K562 (cell line): ENCODE measurements around the gene BAMBI. TPM values are rescaled to one million over a fixed set of nuclear protein-coding genes. Genes with fewer than 3 reads are reported as not detected.

Experiments
- CBX8 ChIP-seq: fragments of 200-600 bp; sonication (generic); IDR thresholded peaks from 2 replicates; pipeline ENCODE4 v1.6.1; 2012; ENCODE audit warnings: borderline replicate concordance, mixed run types, low read depth, mild to moderate bottlenecking, moderate library complexity, mixed read lengths, low read length, control low read depth, inconsistent platforms; ENCODE audit not compliant: poor library complexity, severe bottlenecking; ENCODE audit errors: extremely low read depth
- CC2D1A ChIP-seq: fragments of 450-650 bp; IDR thresholded peaks from 2 replicates; pipeline ENCODE4 v1.6.1; 2017; ENCODE audit warnings: mild to moderate bottlenecking
- FOS ChIP-seq: IDR thresholded peaks from 3 replicates; pipeline ENCODE4 v1.6.1; 2011; ENCODE audit not compliant: insufficient read length; ENCODE audit errors: extremely low read depth
- GABPB1 ChIP-seq: sonication (generic); formaldehyde crosslinking; IDR thresholded peaks from 2 replicates; pipeline ENCODE4 v1.8.0; 2022; ENCODE audit warnings: mild to moderate bottlenecking, missing genetic modification reagents
- HDAC1 ChIP-seq, 2 experiments: fragments of 450-650 bp; IDR thresholded peaks; 2 replicates each; pipeline ENCODE4 v1.6.1; 2016 to 2017; ENCODE audit warnings: inconsistent platforms in 1 of 2, mild to moderate bottlenecking in 1 of 2, moderate library complexity in 1 of 2
- KDM2B ChIP-seq: fragments of 250-450 bp; sonication (Bioruptor Pico); IDR thresholded peaks from 2 replicates; pipeline ENCODE4 v1.8.0; 2021; ENCODE audit warnings: mild to moderate bottlenecking, moderate library complexity
- NFE2L1 ChIP-seq: fragments of 450-650 bp; IDR thresholded peaks from 2 replicates; pipeline ENCODE4 v1.6.1; 2016; ENCODE audit warnings: missing genetic modification characterization, low read depth, mild to moderate bottlenecking, missing compliant biosample characterization, moderate library complexity, borderline replicate concordance
- PTBP1 ChIP-seq: fragments of 200-400 bp; formaldehyde crosslinking; IDR thresholded peaks from 2 replicates; pipeline ENCODE4 v1.6.1; 2017; ENCODE audit warnings: low read depth, low read length
- RBFOX2 ChIP-seq: fragments of 200-400 bp; formaldehyde crosslinking; IDR thresholded peaks from 2 replicates; pipeline ENCODE4 v1.6.1; 2017; ENCODE audit warnings: low read depth, mild to moderate bottlenecking, low read length, moderate library complexity
- RNF2 ChIP-seq: sonication (generic); IDR thresholded peaks from 2 replicates; pipeline ENCODE4 v1.6.1; 2016
- SIN3A ChIP-seq, 2 experiments: fragments of 150-350 bp in 1 of 2; IDR thresholded peaks; 2 replicates each; pipeline ENCODE4 v1.6.1; 2011 to 2016; ENCODE audit warnings: borderline replicate concordance in 2 of 2, low read depth in 2 of 2, low read length in 2 of 2, mild to moderate bottlenecking in 2 of 2, moderate library complexity in 2 of 2; ENCODE audit not compliant: control insufficient read depth in 1 of 2
- SMARCA4 ChIP-seq: fragments of 450-650 bp; IDR thresholded peaks from 2 replicates; pipeline ENCODE4 v1.6.1; 2016
- SPI1 ChIP-seq: IDR thresholded peaks from 2 replicates; pipeline ENCODE4 v1.6.1; 2011; ENCODE audit warnings: low read depth, low read length, control low read depth, borderline replicate concordance
- STAG1 ChIP-seq: sonication (generic); formaldehyde crosslinking; IDR thresholded peaks from 2 replicates; pipeline ENCODE4 v1.5.0; 2020; ENCODE audit warnings: missing genetic modification reagents, borderline replicate concordance
- SUPT5H ChIP-seq: fragments of 450-650 bp; IDR thresholded peaks from 2 replicates; pipeline ENCODE4 v1.6.1; 2016
- ZBTB8A ChIP-seq: fragments of 450-650 bp; IDR thresholded peaks from 2 replicates; pipeline ENCODE4 v1.6.1; 2018; ENCODE audit warnings: mild to moderate bottlenecking, moderate library complexity; ENCODE audit not compliant: partially characterized antibody
- ZNF398 ChIP-seq: fragments of 250-450 bp; sonication (Bioruptor Pico); IDR thresholded peaks from 2 replicates; pipeline ENCODE4 v1.8.0; 2021; ENCODE audit warnings: moderate library complexity, mild to moderate bottlenecking, inconsistent platforms
- ZNF431 ChIP-seq: sonication (generic); formaldehyde crosslinking; IDR thresholded peaks from 2 replicates; pipeline ENCODE4 v1.8.0; 2022; ENCODE audit warnings: mild to moderate bottlenecking, missing genetic modification reagents
- ZNF507 ChIP-seq: conservative IDR thresholded peaks from 2 replicates; pipeline ENCODE4 v1.6.1; 2017; ENCODE audit warnings: missing genetic modification characterization, missing compliant biosample characterization
- ZNF551 ChIP-seq: fragments of 250-450 bp; sonication (Bioruptor Pico); IDR thresholded peaks from 2 replicates; pipeline ENCODE4 v1.5.0; 2021; ENCODE audit warnings: mild to moderate bottlenecking, moderate library complexity
- ZNF79 ChIP-seq: fragments of 250-450 bp; sonication (Bioruptor Pico); IDR thresholded peaks from 2 replicates; pipeline ENCODE4 v1.4.0; 2020; ENCODE audit warnings: low read depth, mild to moderate bottlenecking, moderate library complexity
- polyA plus RNA-seq, 8 experiments: library from polyadenylated mRNA; depleted of rRNA in 4 of 8; stranded (reverse) in 5 of 8; unstranded in 3 of 8; fragments of >200 nt; fragmentation: Nextera tagmentation in 2 of 8; fragmentation: Illumina TruSeq in 1 of 8; extraction: Ambion mirVana in 2 of 8; extraction: Trizol in 1 of 8; gene quantifications; 2 replicates each; pipeline versions ENCODE4 v1.2.1 to v1.2.3, GENCODE V29; 2011 to 2014; ENCODE audit warnings: inconsistent platforms in 1 of 8, missing spikeins in 1 of 8
- total RNA-seq, 7 experiments: library from RNA; depleted of rRNA in 6 of 7; stranded (reverse); fragments of >200 nt in 6 of 7; fragmentation: Illumina TruSeq in 2 of 7; extraction: Trizol in 2 of 7; gene quantifications; 2 replicates each; pipeline versions ENCODE4 v1.2.1 to v1.2.3, GENCODE V29; 2011 to 2021; ENCODE audit warnings: low replicate concordance in 1 of 7
- TF ChIP-seq, protein P1 (sequence below): sonication (generic); formaldehyde crosslinking; IDR thresholded peaks from 2 replicates; pipeline ENCODE4 v1.8.0; 2022; ENCODE audit warnings: missing genetic modification reagents, mild to moderate bottlenecking, borderline replicate concordance
- TF ChIP-seq, protein P2 (sequence below), 2 experiments: fragments of 450-650 bp in 1 of 2; IDR thresholded peaks; 2 replicates each; pipeline ENCODE4 v1.6.1; 2011 to 2017; ENCODE audit warnings: low read depth in 2 of 2, antibody characterized with exemption in 1 of 2, borderline replicate concordance in 1 of 2, low read length in 1 of 2, mild to moderate bottlenecking in 1 of 2, mixed read lengths in 1 of 2; ENCODE audit not compliant: control insufficient read depth in 1 of 2

BAMBI gene
- total and polyA plus RNA-seq, 9 of the 15 experiments (the other 6 are each of a cell fraction or from before 2014, with no cell fraction given): 2.0 to 21.8 (median 13.5) TPM

GRCh38 chr10:28679581-28680357, 2.4 kb downstream of the BAMBI start (continued):
- no peak for TF ChIP-seq CBX8
- TF ChIP-seq HDAC1 (IDR thresholded peaks at IDR 0.05): peak in 1 of 2 experiments; percentile 47; a peak in 1 of 4 replicates
- TF ChIP-seq PTBP1: no peak
- TF ChIP-seq GABPB1: no peak
- 0 out of 4 replicates have a peak, but pooled peaks of 1 of the 2 experiments have one; percentile 34 for TF ChIP-seq SIN3A (IDR thresholded peaks at IDR 0.05; ENCODE audit: borderline replicate concordance in 2 of 2, control insufficient read depth in 1 of 2, low read depth in 2 of 2, low read length in 2 of 2)
- TF ChIP-seq RBFOX2: peak; percentile 30; the same call in 1 of the 2 replicates
- TF ChIP-seq ZNF507 (tag): no peak
- no peak for TF ChIP-seq ZNF398 (CRISPR knock-in tag)
- TF ChIP-seq ZBTB8A: no peak
- TF ChIP-seq CC2D1A: no peak
- TF ChIP-seq SUPT5H: no peak
- no peak for TF ChIP-seq NFE2L1 (tag)
- no peak for TF ChIP-seq KDM2B (CRISPR knock-in tag)
- TF ChIP-seq FOS: no peak
- TF ChIP-seq RNF2: no peak
- no peak for TF ChIP-seq ZNF431 (CRISPR knock-in tag)
- no peak for TF ChIP-seq SMARCA4
- no peak for TF ChIP-seq ZNF79 (CRISPR knock-in tag)
- no peak for TF ChIP-seq ZNF551 (CRISPR knock-in tag)
- TF ChIP-seq SPI1: no peak
- TF ChIP-seq, protein P1, sequence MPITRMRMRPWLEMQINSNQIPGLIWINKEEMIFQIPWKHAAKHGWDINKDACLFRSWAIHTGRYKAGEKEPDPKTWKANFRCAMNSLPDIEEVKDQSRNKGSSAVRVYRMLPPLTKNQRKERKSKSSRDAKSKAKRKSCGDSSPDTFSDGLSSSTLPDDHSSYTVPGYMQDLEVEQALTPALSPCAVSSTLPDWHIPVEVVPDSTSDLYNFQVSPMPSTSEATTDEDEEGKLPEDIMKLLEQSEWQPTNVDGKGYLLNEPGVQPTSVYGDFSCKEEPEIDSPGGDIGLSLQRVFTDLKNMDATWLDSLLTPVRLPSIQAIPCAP (CRISPR knock-in tag): no peak
- TF ChIP-seq STAG1 (CRISPR knock-in tag): no peak
- TF ChIP-seq, protein P2, sequence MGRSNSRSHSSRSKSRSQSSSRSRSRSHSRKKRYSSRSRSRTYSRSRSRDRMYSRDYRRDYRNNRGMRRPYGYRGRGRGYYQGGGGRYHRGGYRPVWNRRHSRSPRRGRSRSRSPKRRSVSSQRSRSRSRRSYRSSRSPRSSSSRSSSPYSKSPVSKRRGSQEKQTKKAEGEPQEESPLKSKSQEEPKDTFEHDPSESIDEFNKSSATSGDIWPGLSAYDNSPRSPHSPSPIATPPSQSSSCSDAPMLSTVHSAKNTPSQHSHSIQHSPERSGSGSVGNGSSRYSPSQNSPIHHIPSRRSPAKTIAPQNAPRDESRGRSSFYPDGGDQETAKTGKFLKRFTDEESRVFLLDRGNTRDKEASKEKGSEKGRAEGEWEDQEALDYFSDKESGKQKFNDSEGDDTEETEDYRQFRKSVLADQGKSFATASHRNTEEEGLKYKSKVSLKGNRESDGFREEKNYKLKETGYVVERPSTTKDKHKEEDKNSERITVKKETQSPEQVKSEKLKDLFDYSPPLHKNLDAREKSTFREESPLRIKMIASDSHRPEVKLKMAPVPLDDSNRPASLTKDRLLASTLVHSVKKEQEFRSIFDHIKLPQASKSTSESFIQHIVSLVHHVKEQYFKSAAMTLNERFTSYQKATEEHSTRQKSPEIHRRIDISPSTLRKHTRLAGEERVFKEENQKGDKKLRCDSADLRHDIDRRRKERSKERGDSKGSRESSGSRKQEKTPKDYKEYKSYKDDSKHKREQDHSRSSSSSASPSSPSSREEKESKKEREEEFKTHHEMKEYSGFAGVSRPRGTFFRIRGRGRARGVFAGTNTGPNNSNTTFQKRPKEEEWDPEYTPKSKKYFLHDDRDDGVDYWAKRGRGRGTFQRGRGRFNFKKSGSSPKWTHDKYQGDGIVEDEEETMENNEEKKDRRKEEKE (IDR thresholded peaks at IDR 0.05; ENCODE audit: borderline replicate concordance in 1 of 2, control insufficient read depth in 1 of 2, low read depth in 2 of 2, low read length in 1 of 2): no peak
